ENCODE results near the gene CARD10. TPM values are rescaled to one million over a fixed set of nuclear protein-coding genes. Genes with fewer than 3 reads are reported as not detected.

The CARD10 gene
- total and polyA plus RNA-seq, 2 of the 13 experiments (the other 11 are each of a cell fraction or from before 2014, with no cell fraction given): 35.2 to 55.8 TPM

GRCh38 chr22:37559901-37560607 is 40.8 kb upstream of the CARD10 start, which contains the start of gene CDC42EP1 (continued):
- TF ChIP-seq ZBTB34 (CRISPR knock-in tag; IDR thresholded peaks at IDR 0.05) (no peak), FOSL1 (CRISPR knock-in tag; IDR thresholded peaks at IDR 0.05; ENCODE audit: borderline replicate concordance) (no peak), HOMEZ (CRISPR knock-in tag; IDR thresholded peaks at IDR 0.05; ENCODE audit: low read depth) (0 out of 2 replicates have a peak, but pooled peaks have one; percentile 14), NFKB2 (CRISPR knock-in tag; IDR thresholded peaks at IDR 0.05; ENCODE audit: borderline replicate concordance) (no peak), ZNF546 (CRISPR knock-in tag; conservative IDR thresholded peaks at IDR 0.05) (no peak), ZNF572 (CRISPR knock-in tag; IDR thresholded peaks at IDR 0.05) (peak; percentile 76; the same call in 1 of the 2 replicates), ZBTB43 (CRISPR knock-in tag; conservative IDR thresholded peaks at IDR 0.05) (no peak), JARID2 (CRISPR knock-in tag; IDR thresholded peaks at IDR 0.05; ENCODE audit: insufficient replicate concordance) (no peak), ZNF326 (CRISPR knock-in tag; IDR thresholded peaks at IDR 0.05; ENCODE audit: borderline replicate concordance) (no peak), TSC22D2 (CRISPR knock-in tag; IDR thresholded peaks at IDR 0.05; ENCODE audit: borderline replicate concordance) (no peak; the same call in 1 of the 2 replicates), ZNF431 (CRISPR knock-in tag; IDR thresholded peaks at IDR 0.05; ENCODE audit: borderline replicate concordance, low read depth) (0 out of 2 replicates have a peak, but pooled peaks have one; percentile 51), PHF20 (CRISPR knock-in tag; IDR thresholded peaks at IDR 0.05) (peak; percentile 53), TBL1XR1 (IDR thresholded peaks at IDR 0.05; ENCODE audit: borderline replicate concordance, low read length, partially characterized antibody) (no peak), NR2F1 (CRISPR knock-in tag; IDR thresholded peaks at IDR 0.05) (no peak), PITX1 (CRISPR knock-in tag; IDR thresholded peaks at IDR 0.05) (peak; percentile 17; the same call in 1 of the 2 replicates), ZNF414 (CRISPR knock-in tag; IDR thresholded peaks at IDR 0.05) (0 out of 2 replicates have a peak, but pooled peaks have one; percentile 26), YY1 (IDR thresholded peaks at IDR 0.05; ENCODE audit: insufficient read depth, insufficient replicate concordance, low read depth, low read length) (peak; percentile 56), MZF1 (CRISPR knock-in tag; IDR thresholded peaks at IDR 0.05; ENCODE audit: borderline replicate concordance) (no peak)

Measured in HepG2 (cell line).